Small intestine (tissue), 7 donors: ENCODE results near the gene MYO18B. TPM values are rescaled to one million over a fixed set of nuclear protein-coding genes. Genes with fewer than 3 reads are reported as not detected.
A peak's percentile ranks its signal among the peaks of the same experiment; 100 is the strongest.

Experiments
- DNase-seq, 2 donors: peaks; one replicate each; pipeline versions ENCODE4 v3.0.0 to v3.0.0-alpha.2; 2013
- FAIRE-seq: peaks from 2 replicates; lab custom pipeline; 2012; peaks lifted over from hg19 to GRCh38; lab: Jason Lieb, UNC
- H3K27ac ChIP-seq, 3 donors: one replicate each; pipeline ENCODE4 v1.5.1; 2013; ENCODE audit warnings: low read length in 2 of 3, mild to moderate bottlenecking in 2 of 3, control low read depth in 1 of 3, inconsistent platforms in 1 of 3, low read depth in 1 of 3, moderate library complexity in 1 of 3
- H3K27me3 ChIP-seq, 3 donors: one replicate each; pipeline ENCODE4 v1.6.1; 2013; ENCODE audit warnings: low read length in 3 of 3, inconsistent platforms in 1 of 3; ENCODE audit not compliant: control insufficient read depth in 3 of 3, insufficient read depth in 3 of 3
- H3K36me3 ChIP-seq, 3 donors: one replicate each; pipeline ENCODE4 v1.6.1; 2013; ENCODE audit warnings: low read length in 3 of 3, inconsistent platforms in 1 of 3, low read depth in 1 of 3, mild to moderate bottlenecking in 1 of 3, moderate library complexity in 1 of 3; ENCODE audit not compliant: control insufficient read depth in 3 of 3, insufficient read depth in 2 of 3
- H3K4me1 ChIP-seq, 3 donors: one replicate each; pipeline ENCODE4 v1.6.1; 2013; ENCODE audit warnings: low read length in 2 of 3, inconsistent platforms in 1 of 3, low read depth in 1 of 3, mild to moderate bottlenecking in 1 of 3, moderate library complexity in 1 of 3; ENCODE audit not compliant: control insufficient read depth in 3 of 3, insufficient read depth in 2 of 3
- H3K4me3 ChIP-seq, 3 donors: one replicate each; pipeline ENCODE4 v1.5.1; 2013; ENCODE audit warnings: low read length in 3 of 3, control low read depth in 1 of 3, inconsistent platforms in 1 of 3, low read depth in 1 of 3, mild to moderate bottlenecking in 1 of 3, moderate library complexity in 1 of 3
- H3K9me3 ChIP-seq, 2 donors: one replicate each; pipeline ENCODE4 v1.6.1; 2013; ENCODE audit warnings: low read depth in 1 of 2, low read length in 1 of 2; ENCODE audit not compliant: control insufficient read depth in 2 of 2, insufficient read depth in 1 of 2
- WGBS, 3 donors: extraction: QIAGEN DNeasy Blood & Tissue Kit; methylation state at CpG; one replicate each; pipeline ENCODE4 v1.1.7; 2013; 5-methylcytosine and 5-hydroxymethylcytosine counted together
- polyA plus RNA-seq, 4 donors: library from polyadenylated mRNA; stranded (reverse) in 3 of 4; unstranded in 1 of 4; fragments of 200-250 nt in 3 of 4; fragments of 120-200 nt in 1 of 4; gene quantifications; one replicate each; pipeline versions ENCODE4 v1.2.1 to v1.2.3, GENCODE V29; 2013
- donor health status: healthy with polysubstance abuse.
- donor health status: control.
- donor health status: control.
- donor health status: Bipolar disorder and iron deficiency.
- donor health status: healthy.

The MYO18B gene
- polyA plus RNA-seq, 4 donors, result 0.01 to 1.1 (median 0.37) TPM

- Histone ChIP-seq H3K36me3 (no peaks in the 10 kb centered on the region), H3K4me1 (no peaks in the 10 kb centered on the region), H3K27ac (no peak overlapping the region), H3K27me3 (peaks cover 0 to 2% (median 0%) of the 10 kb centered on the region in 3 donors), H3K4me3 (no peak overlapping the region), H3K9me3 (peaks cover 0 to under 1% of the 10 kb centered on the region in 2 donors)
- 65 to 78% (median 71%) methylated on average over 5 of the region's 5 CpGs for WGBS, 3 donors
- FAIRE-seq (no peak), DNase-seq (no peak)
These were observed 75.3 kb downstream of the MYO18B start for GRCh38 chr22:25817092-25817943.

- 77 to 83% (median 81%) methylated on average over 4 of the region's 4 CpGs for WGBS, 3 donors
- Histone ChIP-seq H3K4me1 (no peaks in the 10 kb centered on the region), H3K36me3 (no peaks in the 10 kb centered on the region), H3K4me3 (no peak overlapping the region), H3K9me3 (peaks cover 0 to 4% of the 10 kb centered on the region in 2 donors), H3K27ac (no peak overlapping the region), H3K27me3 (peaks cover 0 to 2% (median 0%) of the 10 kb centered on the region in 3 donors)
- FAIRE-seq (no peak), DNase-seq (no peak)
These were observed 76.6 kb downstream of the MYO18B start for GRCh38 chr22:25818541-25818940.

- Histone ChIP-seq H3K4me1 (no peaks in the 10 kb centered on the region), H3K9me3 (peaks cover 0 to 4% of the 10 kb centered on the region in 2 donors), H3K27me3 (no peaks in the 10 kb centered on the region), H3K27ac (no peak overlapping the region), H3K4me3 (no peak overlapping the region), H3K36me3 (no peaks in the 10 kb centered on the region)
- no peak for DNase-seq
- FAIRE-seq, result no peak
- WGBS, 3 donors, result 87 to 92% (median 89%) methylated on average over 6 of the region's 6 CpGs
These were observed 80.4 kb downstream of the MYO18B start for GRCh38 chr22:25822344-25822743.

- WGBS, 3 donors, result 77 to 84% (median 82%) methylated on average over 15 of the region's 15 CpGs
- Histone ChIP-seq H3K27ac (no peak overlapping the region), H3K36me3 (no peaks in the 10 kb centered on the region), H3K4me3 (no peak overlapping the region), H3K9me3 (peaks cover 0 to 4% of the 10 kb centered on the region in 2 donors), H3K27me3 (no peaks in the 10 kb centered on the region), H3K4me1 (no peaks in the 10 kb centered on the region)
- no peak for FAIRE-seq
- DNase-seq, result no peak
These were observed 81.3 kb downstream of the MYO18B start for GRCh38 chr22:25823276-25823675.

GRCh38 chr22:25824828-25825423, 82.9 kb downstream of the MYO18B start:
- Histone ChIP-seq H3K36me3 (no peaks in the 10 kb centered on the region), H3K4me3 (no peak overlapping the region), H3K9me3 (peaks cover 0 to 4% of the 10 kb centered on the region in 2 donors), H3K4me1 (no peaks in the 10 kb centered on the region), H3K27me3 (no peaks in the 10 kb centered on the region), H3K27ac (no peak overlapping the region)
- WGBS, 3 donors, result 62 to 69% (median 67%) methylated on average over 7 of the region's 7 CpGs
- FAIRE-seq (no peak), DNase-seq (no peak)

- Histone ChIP-seq H3K9me3 (peaks cover 0 to 2% of the 10 kb centered on the region in 2 donors), H3K27me3 (no peaks in the 10 kb centered on the region), H3K27ac (peak overlapping the region in 1 of 3 donors; percentile 4), H3K4me1 (no peaks in the 10 kb centered on the region), H3K4me3 (no peak overlapping the region), H3K36me3 (no peaks in the 10 kb centered on the region)
- FAIRE-seq (no peak), DNase-seq (peak in 1 of 2 donors; percentile 9)
- WGBS, 3 donors, result 67 to 77% (median 76%) methylated on average over 9 of the region's 9 CpGs
These were observed 85.4 kb downstream of the MYO18B start for GRCh38 chr22:25827415-25827814.

GRCh38 chr22:25828422-25828821, 86.4 kb downstream of the MYO18B start:
- Histone ChIP-seq H3K9me3 (no peaks in the 10 kb centered on the region), H3K36me3 (no peaks in the 10 kb centered on the region), H3K4me1 (no peaks in the 10 kb centered on the region), H3K27ac (no peak overlapping the region), H3K27me3 (no peaks in the 10 kb centered on the region), H3K4me3 (no peak overlapping the region)
- DNase-seq, result no peak
- FAIRE-seq, result no peak

- Histone ChIP-seq H3K27me3 (no peaks in the 10 kb centered on the region), H3K36me3 (no peaks in the 10 kb centered on the region), H3K4me3 (no peak overlapping the region), H3K27ac (no peak overlapping the region), H3K4me1 (no peaks in the 10 kb centered on the region), H3K9me3 (no peaks in the 10 kb centered on the region)
- no peak for DNase-seq
- no peak for FAIRE-seq
- WGBS, 3 donors, result 79 to 86% (median 84%) methylated on average over 5 of the region's 5 CpGs
These were observed 87.2 kb downstream of the MYO18B start for GRCh38 chr22:25829237-25829636.
